Bronchial epithelial cell (primary cell): Measurements from ENCODE around the gene XRRA1. TPM values are rescaled to one million over a fixed set of nuclear protein-coding genes. Genes with fewer than 3 reads are reported as not detected.
A peak's percentile ranks its signal among the peaks of the same experiment; 100 is the strongest.

Source experiments
- DNase-seq: peaks from one replicate; pipeline ENCODE4 v3.0.0-alpha.2; 2010; ENCODE audit warnings: low read depth
- FAIRE-seq: peaks from 2 replicates; lab custom pipeline; 2011; peaks lifted over from hg19 to GRCh38; lab: Jason Lieb, UNC
- H3K27me3 ChIP-seq: 2 replicates; pipeline ENCODE4 v1.5.1; 2011; ENCODE audit warnings: low read length; ENCODE audit not compliant: control insufficient read depth, insufficient read depth
- H3K36me3 ChIP-seq: 2 replicates; pipeline ENCODE4 v1.5.1; 2011; ENCODE audit warnings: low read length; ENCODE audit not compliant: control insufficient read depth, insufficient read depth
- H3K4me3 ChIP-seq: 2 replicates; pipeline ENCODE4 v1.5.1; 2011; ENCODE audit warnings: mild to moderate bottlenecking, low read depth, low read length, control low read depth
- total RNA-seq: library from RNA; depleted of rRNA; stranded (reverse); fragments of >200 nt; gene quantifications from 2 replicates; pipeline ENCODE4 v1.2.1, GENCODE V29; 2014
- TF ChIP-seq, protein P1 (sequence below): IDR thresholded peaks from 2 replicates; pipeline ENCODE4 v1.5.1; 2011; ENCODE audit warnings: mild to moderate bottlenecking, moderate library complexity, low read length, control low read depth, inconsistent platforms; ENCODE audit not compliant: insufficient read depth, severe bottlenecking

XRRA1 gene
- total RNA-seq, 1 donor from 2014 or later: 10.8 TPM

DNA sequence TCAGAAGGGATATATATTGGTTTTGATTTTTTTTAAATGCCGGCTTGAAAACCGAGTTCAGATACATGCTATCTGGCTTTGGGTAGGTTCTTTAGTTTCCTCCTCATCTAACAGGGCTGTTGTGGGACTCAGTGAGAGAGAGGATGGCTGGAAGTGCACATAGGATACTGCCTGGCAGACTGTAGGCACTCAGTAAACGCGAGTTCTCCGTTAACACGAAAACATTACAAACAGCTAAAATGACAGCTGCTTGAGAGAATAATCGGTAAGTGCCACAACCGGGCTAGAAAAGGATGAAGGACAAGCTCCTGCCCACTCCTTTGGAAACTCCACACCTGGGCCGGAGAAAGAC is 369 bp downstream of the XRRA1 start:
- peak overlapping the region; percentile 93 for H3K4me3 ChIP-seq
- peaks cover 1% of the 10 kb centered on the region for H3K36me3 ChIP-seq
- DNase-seq: no peak
- H3K27me3 ChIP-seq: no peaks in the 10 kb centered on the region
- TF ChIP-seq, protein P1, sequence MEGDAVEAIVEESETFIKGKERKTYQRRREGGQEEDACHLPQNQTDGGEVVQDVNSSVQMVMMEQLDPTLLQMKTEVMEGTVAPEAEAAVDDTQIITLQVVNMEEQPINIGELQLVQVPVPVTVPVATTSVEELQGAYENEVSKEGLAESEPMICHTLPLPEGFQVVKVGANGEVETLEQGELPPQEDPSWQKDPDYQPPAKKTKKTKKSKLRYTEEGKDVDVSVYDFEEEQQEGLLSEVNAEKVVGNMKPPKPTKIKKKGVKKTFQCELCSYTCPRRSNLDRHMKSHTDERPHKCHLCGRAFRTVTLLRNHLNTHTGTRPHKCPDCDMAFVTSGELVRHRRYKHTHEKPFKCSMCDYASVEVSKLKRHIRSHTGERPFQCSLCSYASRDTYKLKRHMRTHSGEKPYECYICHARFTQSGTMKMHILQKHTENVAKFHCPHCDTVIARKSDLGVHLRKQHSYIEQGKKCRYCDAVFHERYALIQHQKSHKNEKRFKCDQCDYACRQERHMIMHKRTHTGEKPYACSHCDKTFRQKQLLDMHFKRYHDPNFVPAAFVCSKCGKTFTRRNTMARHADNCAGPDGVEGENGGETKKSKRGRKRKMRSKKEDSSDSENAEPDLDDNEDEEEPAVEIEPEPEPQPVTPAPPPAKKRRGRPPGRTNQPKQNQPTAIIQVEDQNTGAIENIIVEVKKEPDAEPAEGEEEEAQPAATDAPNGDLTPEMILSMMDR: no peak
- FAIRE-seq: no peak

DNA sequence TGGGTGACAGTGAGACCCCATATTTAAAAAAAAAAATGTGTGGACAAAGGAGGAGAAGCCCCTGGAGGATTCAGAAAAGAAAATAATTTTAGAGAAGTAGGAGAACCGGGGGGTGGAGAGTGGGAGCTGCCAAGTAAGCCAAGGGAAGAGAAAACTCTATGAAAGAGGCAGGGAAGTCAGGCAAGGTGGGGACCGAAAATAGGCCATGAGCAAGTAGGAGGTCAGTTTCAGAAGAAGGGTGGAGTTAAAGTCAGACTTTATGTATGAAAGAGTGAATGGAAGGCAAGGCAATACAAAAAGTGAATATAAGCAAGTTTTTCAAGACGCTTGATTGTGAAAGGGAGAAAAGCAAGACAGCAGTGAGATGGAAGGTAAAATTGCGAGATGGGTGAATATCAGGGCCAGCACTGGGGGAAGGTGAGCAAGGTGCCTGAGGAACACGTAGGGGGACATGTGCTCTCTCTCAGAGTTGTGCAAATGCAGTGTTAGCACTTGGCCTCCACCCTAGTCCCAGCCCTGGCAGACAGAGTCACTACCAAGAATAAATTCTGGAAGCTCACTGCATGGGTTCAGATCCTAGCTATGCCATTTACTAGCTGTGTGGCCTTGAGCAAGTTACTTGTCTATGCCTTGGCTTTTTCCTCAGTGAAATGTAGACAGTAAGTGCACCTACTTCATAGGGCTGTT is 6.7 kb downstream of the XRRA1 start:
- Histone ChIP-seq H3K27me3 (no peaks in the 10 kb centered on the region), H3K4me3 (no peak overlapping the region), H3K36me3 (no peaks in the 10 kb centered on the region)
- TF ChIP-seq, protein P1: no peak
- FAIRE-seq: no peak
- DNase-seq: no peak

DNA sequence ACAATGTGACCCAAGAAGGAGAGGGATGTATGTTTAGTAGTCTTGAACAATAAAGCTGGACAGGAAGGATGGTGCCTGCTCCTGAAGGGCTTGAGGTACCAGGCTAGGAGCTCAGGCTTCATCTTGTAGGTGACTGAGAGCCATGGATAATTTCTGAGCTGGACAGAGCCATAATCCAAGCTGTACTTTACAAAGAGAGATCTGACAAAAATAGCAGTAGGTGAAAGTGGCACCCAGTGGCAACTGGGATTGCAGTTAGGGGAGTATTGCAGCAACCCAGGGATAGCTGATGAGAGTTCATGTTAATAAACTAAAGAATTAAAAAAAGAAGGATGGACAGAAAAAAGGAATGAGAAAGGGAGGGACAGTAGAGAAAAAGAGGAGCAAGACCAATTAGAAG is 7.4 kb downstream of the XRRA1 start:
- TF ChIP-seq, protein P1: peak; percentile 3
- H3K36me3 ChIP-seq: peaks cover under 1% of the 10 kb centered on the region
- H3K27me3 ChIP-seq: no peaks in the 10 kb centered on the region
- no peak for FAIRE-seq
- no peak overlapping the region for H3K4me3 ChIP-seq
- DNase-seq: no peak

DNA sequence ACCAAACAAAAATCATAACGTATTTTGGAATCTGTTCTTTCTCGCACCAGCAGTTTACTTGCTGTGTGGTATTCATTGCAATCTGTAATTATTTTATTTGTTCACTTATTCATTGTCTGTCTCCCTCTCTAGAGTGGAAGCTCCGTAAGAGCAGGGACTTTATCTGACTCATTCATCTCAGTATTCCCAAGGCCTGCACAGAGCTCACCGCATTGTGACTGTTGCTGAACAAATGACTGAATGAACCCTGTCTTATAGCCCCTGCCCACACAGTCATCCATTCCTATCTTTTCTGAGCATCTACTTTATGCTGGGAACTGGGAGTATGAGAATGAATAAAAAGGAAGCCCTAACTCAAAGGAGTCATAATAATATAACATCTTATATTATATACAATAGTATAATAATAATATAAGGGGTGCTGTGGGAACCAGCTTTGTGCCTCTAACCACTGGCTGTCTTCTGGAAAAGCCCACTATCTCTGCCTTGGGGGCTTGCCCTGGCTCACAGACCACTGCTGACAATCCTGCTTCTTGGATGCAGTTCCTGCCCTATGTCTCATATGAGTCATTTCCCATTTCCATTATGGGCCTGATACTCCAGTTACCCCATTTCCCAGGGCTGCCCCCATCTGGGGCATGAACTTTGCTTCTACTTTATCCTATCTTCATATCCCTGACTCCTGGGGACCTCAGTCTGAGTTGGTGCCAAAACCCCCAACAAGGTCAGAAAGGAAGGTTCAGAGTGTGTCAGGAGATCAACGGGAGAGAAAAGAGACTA is 11.0 kb downstream of the XRRA1 start:
- Histone ChIP-seq H3K27me3 (no peaks in the 10 kb centered on the region), H3K4me3 (no peak overlapping the region), H3K36me3 (peaks cover 3% of the 10 kb centered on the region)
- DNase-seq (no peak), FAIRE-seq (no peak)
- TF ChIP-seq, protein P1: no peak

DNA sequence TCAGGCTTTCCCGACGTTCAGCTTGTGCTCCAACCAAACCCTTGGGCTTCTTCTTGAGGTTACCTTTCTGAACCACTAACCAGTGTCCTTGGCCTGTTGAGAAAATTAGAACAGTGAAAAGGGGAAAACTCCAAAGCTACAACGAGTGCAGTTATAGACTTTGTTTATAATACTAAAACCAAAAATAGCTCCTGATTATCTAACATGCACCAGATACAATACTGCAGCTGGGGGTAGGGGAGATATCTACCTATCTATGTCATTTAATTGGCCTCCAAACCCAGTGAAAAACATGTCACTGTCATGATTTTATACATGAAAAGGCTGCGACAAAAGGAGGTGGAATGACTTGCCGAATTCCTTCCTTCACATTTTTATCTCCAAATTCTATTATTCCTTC is 11.9 kb downstream of the XRRA1 start:
- TF ChIP-seq, protein P1: no peak
- no peak for DNase-seq
- H3K36me3 ChIP-seq: peaks cover 3% of the 10 kb centered on the region
- no peak for FAIRE-seq
- no peaks in the 10 kb centered on the region for H3K27me3 ChIP-seq
- H3K4me3 ChIP-seq: no peak overlapping the region
